SU-DHL-6 (cell line): ENCODE results near the gene UQCRQ.

ENCODE experiments used
- EZH2phosphoT487 ChIP-seq: fragments of 200-600 bp; sonication (generic), shearing (Covaris generic); conservative IDR thresholded peaks from 2 replicates; pipeline ENCODE4 v1.6.1; 2018; ENCODE audit warnings: mild to moderate bottlenecking, antibody characterized with exemption, low read length, moderate library complexity, mixed read lengths
- TF ChIP-seq, protein P1 (sequence below): fragments of 200-600 bp; sonication (generic); IDR thresholded peaks from one replicate; pipeline ENCODE4 v1.5.1; 2017; ENCODE audit warnings: antibody characterized with exemption, mild to moderate bottlenecking, low read length, moderate library complexity; ENCODE audit not compliant: insufficient read depth, poor library complexity, severe bottlenecking

DNA sequence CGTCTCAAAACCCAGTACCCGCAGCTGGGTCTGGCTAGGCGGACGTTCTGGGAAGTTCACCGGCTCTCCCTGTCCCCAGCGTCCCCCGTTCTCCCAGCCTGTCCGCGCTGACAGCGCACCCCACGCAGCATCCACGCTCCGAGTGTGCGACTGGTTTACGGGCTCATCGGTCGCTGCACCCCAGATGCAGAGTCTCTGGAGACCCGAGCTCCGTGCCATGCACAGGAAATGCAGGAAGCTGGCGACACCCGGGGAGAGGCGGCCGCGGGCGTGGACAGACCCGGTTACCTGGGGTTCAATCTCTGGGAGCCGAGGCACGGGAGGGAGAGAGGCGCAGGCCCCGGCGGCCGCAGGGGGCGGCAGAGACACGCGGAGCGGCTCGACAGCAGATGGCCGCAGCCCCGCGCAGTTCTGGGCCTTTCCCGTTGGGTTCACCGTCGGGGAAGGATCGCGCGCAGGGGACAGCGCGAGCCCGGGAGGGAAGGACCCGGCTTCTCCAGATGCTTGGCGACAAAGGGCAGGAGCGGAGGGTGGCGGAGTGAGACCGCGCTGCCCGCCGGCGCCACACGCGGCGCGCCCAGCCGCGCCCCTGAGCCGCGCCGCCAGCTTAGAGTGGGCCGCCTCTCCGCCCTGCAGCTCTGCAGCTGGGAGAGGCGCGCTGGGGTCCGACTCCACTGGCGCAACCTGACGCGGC lies 36.6 kb upstream of the UQCRQ start:
- TF ChIP-seq, protein P1, sequence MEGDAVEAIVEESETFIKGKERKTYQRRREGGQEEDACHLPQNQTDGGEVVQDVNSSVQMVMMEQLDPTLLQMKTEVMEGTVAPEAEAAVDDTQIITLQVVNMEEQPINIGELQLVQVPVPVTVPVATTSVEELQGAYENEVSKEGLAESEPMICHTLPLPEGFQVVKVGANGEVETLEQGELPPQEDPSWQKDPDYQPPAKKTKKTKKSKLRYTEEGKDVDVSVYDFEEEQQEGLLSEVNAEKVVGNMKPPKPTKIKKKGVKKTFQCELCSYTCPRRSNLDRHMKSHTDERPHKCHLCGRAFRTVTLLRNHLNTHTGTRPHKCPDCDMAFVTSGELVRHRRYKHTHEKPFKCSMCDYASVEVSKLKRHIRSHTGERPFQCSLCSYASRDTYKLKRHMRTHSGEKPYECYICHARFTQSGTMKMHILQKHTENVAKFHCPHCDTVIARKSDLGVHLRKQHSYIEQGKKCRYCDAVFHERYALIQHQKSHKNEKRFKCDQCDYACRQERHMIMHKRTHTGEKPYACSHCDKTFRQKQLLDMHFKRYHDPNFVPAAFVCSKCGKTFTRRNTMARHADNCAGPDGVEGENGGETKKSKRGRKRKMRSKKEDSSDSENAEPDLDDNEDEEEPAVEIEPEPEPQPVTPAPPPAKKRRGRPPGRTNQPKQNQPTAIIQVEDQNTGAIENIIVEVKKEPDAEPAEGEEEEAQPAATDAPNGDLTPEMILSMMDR = peak; percentile 69
- no peak for TF ChIP-seq EZH2phosphoT487
